Endothelial cell (in vitro differentiated cells): ENCODE results near the gene TTC33. TPM values are rescaled to one million over a fixed set of nuclear protein-coding genes. Genes with fewer than 3 reads are reported as not detected.

Source experiments
- DNase-seq: peaks from one replicate; pipeline ENCODE4 v3.0.0; 2021; ENCODE audit warnings: low spot score
- H3K27ac Mint-ChIP-seq: one replicate; pipeline ENCODE4 v1.8.0; 2021; ENCODE audit warnings: mixed read lengths, inconsistent platforms; ENCODE audit not compliant: unreplicated experiment
- H3K27me3 Mint-ChIP-seq: one replicate; pipeline ENCODE4 v1.8.0; 2021; ENCODE audit warnings: mild to moderate bottlenecking, moderate library complexity, mixed read lengths, inconsistent platforms; ENCODE audit not compliant: unreplicated experiment
- H3K36me3 Mint-ChIP-seq: one replicate; pipeline ENCODE4 v1.8.0; 2021; ENCODE audit warnings: mild to moderate bottlenecking, low read depth, mixed read lengths, inconsistent platforms; ENCODE audit not compliant: unreplicated experiment
- H3K4me1 Mint-ChIP-seq: one replicate; pipeline ENCODE4 v1.8.0; 2021; ENCODE audit warnings: mild to moderate bottlenecking, mixed read lengths, inconsistent platforms; ENCODE audit not compliant: unreplicated experiment
- H3K4me3 Mint-ChIP-seq: one replicate; pipeline ENCODE4 v1.8.0; 2021; ENCODE audit warnings: mild to moderate bottlenecking, mixed read lengths, inconsistent platforms; ENCODE audit not compliant: unreplicated experiment
- H3K9me3 Mint-ChIP-seq: one replicate; pipeline ENCODE4 v1.8.0; 2021; ENCODE audit warnings: mixed read lengths, inconsistent platforms; ENCODE audit not compliant: unreplicated experiment
- total RNA-seq: library from RNA; stranded (reverse); fragmentation: NEBNext Ultra II Directional; extraction: Animal tissue kit (Norgen Biotek cat#: 25700); gene quantifications from one replicate; pipeline ENCODE4 v1.2.1, GENCODE V29; 2021; ENCODE audit not compliant: unreplicated experiment
- TF ChIP-seq, protein P1 (sequence below): fragments of 200-600 bp; sonication (generic); IDR thresholded peaks from one replicate; pipeline ENCODE4 v1.5.0; 2021; ENCODE audit warnings: antibody characterized with exemption; ENCODE audit not compliant: unreplicated experiment

The TTC33 gene
- total RNA-seq, 1 donor from 2014 or later: 8.6 TPM

DNA sequence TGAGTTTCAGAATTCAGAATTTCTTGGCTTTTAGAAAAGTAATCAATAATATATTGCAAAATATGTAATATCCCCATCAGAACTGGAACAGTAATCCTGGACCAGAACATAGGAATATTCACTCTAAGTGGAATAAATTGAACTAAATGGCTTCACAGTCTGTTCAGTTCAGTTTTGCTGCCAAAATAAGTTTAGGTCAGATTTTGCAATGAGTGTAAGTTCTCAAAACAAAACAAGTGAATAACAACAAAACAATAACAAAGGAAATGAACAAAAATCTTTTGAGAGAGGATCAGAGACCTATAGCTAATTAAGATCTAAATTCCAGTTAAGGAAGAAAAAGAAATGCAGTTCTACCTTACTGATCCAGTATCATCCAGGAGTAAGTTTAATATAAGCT is 66.8 kb downstream of the TTC33 start:
- Mint-ChIP-seq H3K9me3 (no peaks in the 10 kb centered on the region), H3K27ac (no peak overlapping the region), H3K4me1 (no peaks in the 10 kb centered on the region), H3K36me3 (no peaks in the 10 kb centered on the region), H3K4me3 (no peak overlapping the region), H3K27me3 (no peaks in the 10 kb centered on the region)
- DNase-seq: no peak
- TF ChIP-seq, protein P1, sequence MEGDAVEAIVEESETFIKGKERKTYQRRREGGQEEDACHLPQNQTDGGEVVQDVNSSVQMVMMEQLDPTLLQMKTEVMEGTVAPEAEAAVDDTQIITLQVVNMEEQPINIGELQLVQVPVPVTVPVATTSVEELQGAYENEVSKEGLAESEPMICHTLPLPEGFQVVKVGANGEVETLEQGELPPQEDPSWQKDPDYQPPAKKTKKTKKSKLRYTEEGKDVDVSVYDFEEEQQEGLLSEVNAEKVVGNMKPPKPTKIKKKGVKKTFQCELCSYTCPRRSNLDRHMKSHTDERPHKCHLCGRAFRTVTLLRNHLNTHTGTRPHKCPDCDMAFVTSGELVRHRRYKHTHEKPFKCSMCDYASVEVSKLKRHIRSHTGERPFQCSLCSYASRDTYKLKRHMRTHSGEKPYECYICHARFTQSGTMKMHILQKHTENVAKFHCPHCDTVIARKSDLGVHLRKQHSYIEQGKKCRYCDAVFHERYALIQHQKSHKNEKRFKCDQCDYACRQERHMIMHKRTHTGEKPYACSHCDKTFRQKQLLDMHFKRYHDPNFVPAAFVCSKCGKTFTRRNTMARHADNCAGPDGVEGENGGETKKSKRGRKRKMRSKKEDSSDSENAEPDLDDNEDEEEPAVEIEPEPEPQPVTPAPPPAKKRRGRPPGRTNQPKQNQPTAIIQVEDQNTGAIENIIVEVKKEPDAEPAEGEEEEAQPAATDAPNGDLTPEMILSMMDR: no peak

DNA sequence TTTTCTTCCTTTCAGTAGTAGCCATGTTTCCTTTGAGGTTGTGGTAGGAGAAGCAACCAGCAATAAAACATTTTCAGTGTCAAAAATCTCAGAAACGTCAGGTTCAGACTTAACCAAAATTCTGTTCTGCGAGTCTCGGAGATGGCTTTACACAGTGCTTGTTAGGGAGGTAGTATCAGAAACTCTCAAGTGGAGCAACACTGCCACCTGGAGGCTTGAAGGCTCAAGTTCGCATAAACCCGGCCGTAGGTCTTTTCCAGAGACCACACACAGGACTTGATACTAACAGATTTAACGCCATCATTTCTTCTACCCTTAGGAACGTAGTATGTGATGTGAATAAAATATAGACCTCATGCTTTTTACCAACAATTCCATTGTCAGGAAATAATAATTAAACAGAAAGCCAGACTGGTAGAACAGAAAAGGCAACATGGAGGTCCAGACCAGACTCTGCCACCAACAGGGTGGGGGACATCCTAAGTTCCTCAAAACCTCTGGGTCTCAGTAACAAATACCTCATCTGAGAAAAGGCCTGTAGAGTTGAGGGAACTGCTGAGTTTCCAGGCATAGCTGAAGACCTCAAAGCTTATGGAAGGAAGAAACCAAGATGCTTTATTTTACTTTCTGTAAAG is 67.5 kb downstream of the TTC33 start:
- H3K36me3 Mint-ChIP-seq: no peaks in the 10 kb centered on the region
- peak; percentile 83 for DNase-seq
- no peaks in the 10 kb centered on the region for H3K27me3 Mint-ChIP-seq
- H3K4me1 Mint-ChIP-seq: no peaks in the 10 kb centered on the region
- TF ChIP-seq, protein P1: peak; percentile 81
- H3K9me3 Mint-ChIP-seq: no peaks in the 10 kb centered on the region
- H3K4me3 Mint-ChIP-seq: no peak overlapping the region
- no peak overlapping the region for H3K27ac Mint-ChIP-seq

DNA sequence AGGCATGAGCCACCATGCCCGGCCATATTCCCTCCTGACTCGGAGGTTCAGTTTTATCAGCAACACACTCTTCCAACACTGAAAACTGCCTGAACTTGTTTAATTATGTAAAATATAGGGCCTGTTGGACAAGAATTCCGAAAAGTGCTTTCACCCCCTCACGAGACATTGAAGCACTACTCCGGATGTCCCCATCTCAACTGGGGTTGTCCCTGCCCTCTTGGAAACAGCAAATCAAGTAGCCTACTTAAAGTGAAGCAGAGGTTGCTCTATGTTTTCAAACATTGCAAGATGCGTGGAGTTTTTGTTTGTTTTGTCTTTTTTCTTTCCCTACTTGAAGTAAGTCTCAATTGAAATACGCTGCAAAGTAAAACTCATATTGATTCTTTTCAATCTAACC is 68.4 kb downstream of the TTC33 start:
- peaks cover 1% of the 10 kb centered on the region for H3K27me3 Mint-ChIP-seq
- no peak for DNase-seq
- H3K4me3 Mint-ChIP-seq: no peak overlapping the region
- no peak overlapping the region for H3K27ac Mint-ChIP-seq
- H3K36me3 Mint-ChIP-seq: no peaks in the 10 kb centered on the region
- H3K4me1 Mint-ChIP-seq: peaks cover under 1% of the 10 kb centered on the region
- peaks cover 1% of the 10 kb centered on the region for H3K9me3 Mint-ChIP-seq
- TF ChIP-seq, protein P1: no peak

DNA sequence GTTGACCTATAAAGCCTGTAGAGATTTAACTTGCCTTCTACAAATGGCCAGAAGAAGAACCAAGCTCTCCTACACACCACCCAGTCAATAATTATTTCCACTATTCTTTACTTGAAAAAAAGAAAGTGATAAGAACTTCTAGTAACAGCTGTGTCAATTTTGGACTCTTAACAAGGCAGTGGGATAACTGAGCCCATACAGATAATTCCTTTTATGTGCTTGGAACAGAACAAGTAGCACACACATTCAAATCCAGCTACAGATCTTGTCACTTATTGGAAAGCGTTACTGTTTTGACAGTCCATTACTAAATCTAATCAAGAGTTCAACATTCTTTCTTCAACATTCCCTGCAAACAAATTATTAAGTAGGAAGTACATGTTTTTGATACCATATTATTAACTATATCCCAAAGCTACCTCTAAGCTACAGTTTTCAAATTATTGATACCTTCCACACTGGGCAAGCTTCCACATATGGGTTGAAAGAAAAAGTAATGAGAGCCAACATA is 69.7 kb downstream of the TTC33 start:
- Mint-ChIP-seq H3K36me3 (no peaks in the 10 kb centered on the region), H3K4me3 (no peak overlapping the region), H3K9me3 (peaks cover 5% of the 10 kb centered on the region), H3K27ac (no peak overlapping the region), H3K4me1 (peaks cover 11% of the 10 kb centered on the region), H3K27me3 (peaks cover 9% of the 10 kb centered on the region)
- TF ChIP-seq, protein P1: no peak
- no peak for DNase-seq

DNA sequence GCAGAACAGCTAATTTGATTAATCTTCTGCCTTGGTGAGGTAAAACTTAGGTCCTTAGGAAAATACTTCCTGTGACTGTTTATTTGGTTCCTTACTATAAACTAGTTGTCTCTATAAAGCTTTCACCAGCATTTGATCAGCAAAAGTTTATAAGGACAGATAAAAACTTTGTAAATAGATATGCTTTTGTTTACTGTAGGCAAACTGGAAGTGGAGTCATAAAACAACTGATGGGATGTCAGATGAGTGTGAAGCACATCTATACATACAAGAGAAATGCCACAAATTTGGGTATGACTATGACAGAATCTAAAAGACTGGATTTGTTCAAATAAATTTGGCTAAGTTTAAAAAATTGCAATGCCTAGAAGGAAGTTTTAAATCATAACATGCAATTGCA is 70.6 kb downstream of the TTC33 start:
- TF ChIP-seq, protein P1: no peak
- DNase-seq: no peak
- H3K27me3 Mint-ChIP-seq: peaks cover 17% of the 10 kb centered on the region
- H3K36me3 Mint-ChIP-seq: no peaks in the 10 kb centered on the region
- H3K4me1 Mint-ChIP-seq: peaks cover 19% of the 10 kb centered on the region
- no peak overlapping the region for H3K27ac Mint-ChIP-seq
- peaks cover 5% of the 10 kb centered on the region for H3K9me3 Mint-ChIP-seq
- H3K4me3 Mint-ChIP-seq: no peak overlapping the region
